Measurements from ENCODE around the gene PRMT2. TPM values are rescaled to one million over a fixed set of nuclear protein-coding genes. Genes with fewer than 3 reads are reported as not detected.

Gene PRMT2
- total RNA-seq = 10 to 100 TPM; 54.6 to 58.6 TPM

GRCh38 chr21:46635324-46636180 lies at the start of gene PRMT2:
TSS of gene PRMT2 (plus strand) at chr21:46635674. CDS start at chr21:46636952, 1,278 bp downstream.
- ChIA-PET CTCF (interaction anchor here (0.8 kb wide), 1 partner anchor 9 kb away, joined by 3 read pairs; no protein-coding TSS in a partner anchor), POLR2A (interaction anchor here (0.6 to 1.6 kb wide), 7 partner anchors 11 to 209 kb away, joined by 3 to 7 read pairs (median 4); partner anchors contain the start of gene DIP2A)

DNA sequence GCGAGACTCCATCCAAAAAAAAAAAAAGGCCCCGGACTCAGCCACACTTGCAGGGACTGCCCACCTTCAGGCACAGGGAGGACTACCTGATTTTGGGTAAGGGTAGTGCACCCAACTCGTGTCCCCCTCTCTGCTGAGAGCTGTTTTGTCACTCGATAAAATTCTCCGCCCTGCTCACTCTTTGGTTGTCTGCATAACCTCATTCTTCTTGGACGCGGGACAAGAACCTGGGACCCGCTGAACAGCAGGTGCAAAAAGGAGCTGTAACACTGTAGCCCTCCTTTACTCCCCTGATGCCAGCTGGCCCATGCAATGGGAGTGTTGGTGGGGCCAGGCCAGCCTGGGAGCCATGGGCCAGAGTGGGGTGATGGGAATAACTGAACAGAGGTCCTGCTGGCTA lies 41.2 kb upstream of the PRMT2 start:
- ChIA-PET CTCF (no interaction called here), POLR2A (no interaction called here)

GRCh38 chr21:46596201-46596600 lies 39.3 kb upstream of the PRMT2 start:
- CTCF ChIA-PET = no interaction called here
- POLR2A ChIA-PET = interaction anchor here (0.6 kb wide), 1 partner anchor 140 kb away, joined by 3 read pairs; no protein-coding TSS in a partner anchor

GRCh38 chr21:46597031-46597430 lies 38.4 kb upstream of the PRMT2 start:
- POLR2A ChIA-PET = interaction anchor here (0.6 kb wide), 1 partner anchor 141 kb away, joined by 3 read pairs; no protein-coding TSS in a partner anchor
- CTCF ChIA-PET = interaction anchor here (0.5 kb wide), 1 partner anchor 74 kb away, joined by 4 read pairs; no protein-coding TSS in a partner anchor

GRCh38 chr21:46597896-46598343 lies 37.6 kb upstream of the PRMT2 start:
- ChIA-PET CTCF (no interaction called here), POLR2A (no interaction called here)

DNA sequence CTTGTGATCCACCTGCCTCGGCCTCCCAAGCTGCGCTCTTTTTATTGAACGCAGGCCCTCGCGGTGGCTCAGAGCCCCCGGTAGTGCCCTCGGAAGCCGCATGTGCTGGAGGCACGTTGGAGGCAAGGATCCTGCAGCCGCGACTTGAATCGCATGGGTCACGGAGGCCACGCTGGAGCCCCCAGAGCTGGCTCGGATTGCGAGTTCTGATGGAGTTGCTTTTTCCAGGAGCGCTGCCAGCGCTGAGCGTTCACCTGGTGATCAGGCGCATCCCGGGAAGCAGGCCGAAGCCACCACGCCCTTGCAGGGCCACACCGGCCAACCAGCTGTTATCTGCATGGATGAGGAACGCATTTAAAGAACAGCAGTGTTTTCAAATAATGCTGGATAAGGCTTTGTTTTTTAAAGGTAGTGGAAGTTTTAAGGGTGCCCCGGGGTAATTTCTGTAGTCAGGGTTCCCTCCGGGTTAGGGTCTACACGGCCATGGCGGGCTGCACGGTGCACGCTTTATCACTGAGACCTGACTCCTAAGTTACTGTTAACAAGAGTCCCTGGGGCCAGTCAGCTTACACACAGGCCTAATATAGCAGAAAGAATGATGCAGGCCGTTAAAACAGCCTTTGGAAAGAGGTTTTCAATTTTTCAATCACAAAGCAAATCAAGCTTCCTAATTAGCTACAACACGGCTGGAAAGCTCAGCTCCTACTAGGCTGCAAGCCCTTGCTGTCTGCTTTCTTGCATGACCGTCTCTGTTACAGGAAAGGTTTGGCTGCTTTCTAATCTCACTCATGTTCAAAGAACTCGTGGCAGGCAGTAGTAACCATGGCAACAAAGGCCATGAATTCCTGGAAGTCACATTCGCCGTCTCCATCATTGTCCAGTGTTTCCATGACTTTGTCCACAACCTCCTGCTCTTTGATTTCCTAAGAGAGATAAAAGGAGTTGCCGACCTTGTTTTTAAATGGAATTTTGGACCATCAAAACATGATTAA lies 36.6 kb upstream of the PRMT2 start:
- CTCF ChIA-PET = no interaction called here
- POLR2A ChIA-PET = no interaction called here

DNA sequence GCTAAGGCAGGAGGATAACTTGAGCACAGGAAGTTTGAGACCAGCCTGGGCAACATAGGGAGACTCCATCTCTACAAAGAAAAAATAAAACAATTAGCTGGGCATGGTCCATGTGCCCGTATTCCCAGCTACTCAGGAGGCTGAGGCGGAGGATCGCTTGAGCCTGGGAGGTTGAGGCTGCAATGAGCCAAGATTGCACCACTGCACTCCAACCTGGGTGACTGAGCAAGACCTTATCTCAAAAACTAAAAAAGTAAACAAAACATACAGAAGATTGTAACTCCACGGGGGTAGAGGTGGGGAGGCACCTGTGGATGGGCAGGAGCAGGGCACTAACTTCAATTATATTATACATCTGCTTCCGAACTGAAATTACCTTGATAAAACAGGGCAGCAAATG lies 35.2 kb upstream of the PRMT2 start:
- ChIA-PET CTCF (interaction anchor here (1.0 kb wide), 1 partner anchor 21 kb away, joined by 3 read pairs; no protein-coding TSS in a partner anchor), POLR2A (no interaction called here)

- CTCF ChIA-PET = interaction anchor here (1.0 kb wide), 1 partner anchor 21 kb away, joined by 3 read pairs; no protein-coding TSS in a partner anchor
- POLR2A ChIA-PET = no interaction called here
These were observed 34.5 kb upstream of the PRMT2 start for GRCh38 chr21:46600978-46601377.

- ChIA-PET POLR2A (no interaction called here), CTCF (no interaction called here)
These were observed 32.2 kb upstream of the PRMT2 start for GRCh38 chr21:46603228-46603627.

- ChIA-PET CTCF (no interaction called here), POLR2A (no interaction called here)
These were observed 31.0 kb upstream of the PRMT2 start for GRCh38 chr21:46604329-46604974.

DNA sequence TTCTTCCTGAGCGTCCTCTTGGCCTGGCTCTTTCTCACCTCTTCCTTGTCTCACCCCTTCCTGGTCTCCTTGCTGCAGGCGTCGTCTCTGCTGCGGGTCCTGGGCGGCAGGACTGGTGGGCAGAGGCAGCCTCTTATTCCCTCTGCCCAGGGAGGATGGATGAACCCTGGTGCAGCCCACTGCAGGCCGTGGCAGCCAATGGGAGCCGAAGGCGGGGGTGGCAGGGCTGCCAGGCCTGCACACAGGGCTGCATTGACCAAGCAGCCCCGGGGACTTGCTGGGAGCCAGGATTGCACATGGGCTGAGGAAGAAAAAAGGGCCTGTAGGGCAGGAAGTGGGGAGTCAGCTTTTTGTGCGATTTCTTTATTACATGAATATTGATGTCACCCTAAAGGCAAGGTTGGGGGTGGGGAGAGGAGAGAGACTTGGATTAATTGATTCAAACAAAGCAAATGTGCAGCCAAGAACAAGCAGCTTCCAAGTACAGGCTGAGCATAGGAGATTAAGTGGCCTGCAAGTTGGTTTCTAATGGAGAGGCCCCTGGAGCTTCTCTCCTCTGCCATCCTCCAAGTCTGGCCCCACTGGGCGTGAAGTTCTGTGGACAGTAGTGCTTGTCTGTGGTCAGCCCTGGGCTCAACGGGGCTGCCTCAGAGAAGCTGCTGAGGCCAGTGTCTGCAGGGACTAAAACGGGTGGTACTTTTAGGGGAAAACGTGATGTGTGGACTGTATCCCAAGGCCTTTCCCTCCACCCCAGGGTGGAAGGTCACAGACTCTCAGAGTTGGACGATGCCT lies 30.3 kb upstream of the PRMT2 start, which contains the start of gene S100B:
Gene S100B (minus strand): TSS at position 108 of the 792 bp plus-strand sequence. CDS start 2,667 bp downstream, outside the sequence.
- POLR2A ChIA-PET = no interaction called here
- CTCF ChIA-PET = no interaction called here

DNA sequence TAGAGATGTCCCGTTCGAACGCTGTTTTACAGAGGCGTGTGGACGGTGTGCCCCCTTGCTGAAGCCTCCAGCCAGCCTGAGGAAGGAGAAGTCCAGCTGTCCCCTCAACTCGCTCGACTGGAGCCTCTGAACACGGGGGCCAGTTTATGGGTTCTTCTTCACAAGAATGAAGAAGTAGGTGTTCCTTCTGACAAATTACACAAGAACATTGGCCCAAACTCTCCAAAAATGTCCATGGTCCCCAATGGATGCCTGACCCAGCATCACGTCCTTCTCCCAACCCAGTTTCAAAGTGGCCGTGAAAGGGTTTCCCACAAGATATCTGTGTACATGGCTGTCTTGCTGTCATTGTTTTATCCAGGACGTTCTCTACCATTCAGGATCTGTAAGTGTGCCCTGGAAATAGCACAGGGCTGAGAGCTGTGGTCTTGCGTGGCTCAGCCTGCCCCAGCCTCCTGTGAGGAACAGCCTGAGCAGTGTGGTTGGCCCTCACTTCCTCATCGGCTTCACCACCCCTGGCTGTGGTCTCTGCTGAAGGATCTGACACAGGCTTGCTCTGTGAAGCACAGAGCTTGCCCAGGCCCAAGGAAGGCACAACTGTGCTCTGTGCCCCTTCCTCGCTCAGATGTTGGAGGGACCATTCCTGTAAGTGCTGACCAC lies 29.6 kb upstream of the PRMT2 start:
- ChIA-PET CTCF (no interaction called here), POLR2A (no interaction called here)

DNA sequence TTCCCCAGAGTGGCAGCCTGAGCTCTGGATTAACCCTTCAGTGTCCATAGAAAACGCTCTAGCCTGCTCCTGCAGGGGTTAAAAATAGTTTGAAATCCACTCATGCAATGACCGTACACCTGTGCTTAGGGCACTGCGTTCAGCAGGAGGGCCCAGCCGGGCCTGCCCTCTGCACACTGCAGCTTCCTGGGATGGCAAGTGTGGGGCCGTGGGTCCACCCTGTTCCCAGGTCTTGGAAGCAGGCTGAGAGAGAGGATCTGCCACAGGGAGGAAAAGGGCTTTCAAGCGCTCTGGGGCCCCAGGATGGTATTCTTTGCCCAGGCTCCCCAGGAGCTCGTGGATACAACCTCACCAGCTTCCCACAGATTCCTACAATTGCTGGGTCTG lies 29.1 kb upstream of the PRMT2 start:
- ChIA-PET POLR2A (no interaction called here), CTCF (no interaction called here)

GRCh38 chr21:46607636-46608035 lies 27.8 kb upstream of the PRMT2 start:
- CTCF ChIA-PET = no interaction called here
- POLR2A ChIA-PET = interaction anchor here (0.5 kb wide), 1 partner anchor 48 kb away, joined by 4 read pairs; no protein-coding TSS in a partner anchor

DNA sequence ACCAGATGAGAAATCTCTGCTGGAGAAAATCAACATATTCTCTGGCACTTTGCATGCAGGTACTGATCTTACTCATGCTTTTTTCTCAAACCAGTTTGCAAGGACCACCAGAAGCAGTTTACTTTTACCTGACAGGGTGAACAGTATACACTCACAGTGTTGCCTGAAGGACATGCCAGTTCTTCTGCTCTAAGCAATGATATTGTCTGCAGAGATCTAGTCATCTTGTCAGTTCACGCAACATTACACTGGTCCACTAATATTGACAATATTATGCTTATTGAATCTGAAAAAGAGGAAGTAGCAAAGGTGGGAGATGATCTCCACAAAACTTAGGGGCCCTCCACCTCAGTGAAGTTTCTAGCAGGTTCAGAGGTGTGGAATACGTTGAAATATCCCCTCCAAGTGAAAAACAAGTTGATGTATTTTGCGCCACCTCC lies 26.8 kb upstream of the PRMT2 start:
- CTCF ChIA-PET = interaction anchor here (1.4 kb wide), 1 partner anchor 57 kb away, joined by 3 read pairs; no protein-coding TSS in a partner anchor

DNA sequence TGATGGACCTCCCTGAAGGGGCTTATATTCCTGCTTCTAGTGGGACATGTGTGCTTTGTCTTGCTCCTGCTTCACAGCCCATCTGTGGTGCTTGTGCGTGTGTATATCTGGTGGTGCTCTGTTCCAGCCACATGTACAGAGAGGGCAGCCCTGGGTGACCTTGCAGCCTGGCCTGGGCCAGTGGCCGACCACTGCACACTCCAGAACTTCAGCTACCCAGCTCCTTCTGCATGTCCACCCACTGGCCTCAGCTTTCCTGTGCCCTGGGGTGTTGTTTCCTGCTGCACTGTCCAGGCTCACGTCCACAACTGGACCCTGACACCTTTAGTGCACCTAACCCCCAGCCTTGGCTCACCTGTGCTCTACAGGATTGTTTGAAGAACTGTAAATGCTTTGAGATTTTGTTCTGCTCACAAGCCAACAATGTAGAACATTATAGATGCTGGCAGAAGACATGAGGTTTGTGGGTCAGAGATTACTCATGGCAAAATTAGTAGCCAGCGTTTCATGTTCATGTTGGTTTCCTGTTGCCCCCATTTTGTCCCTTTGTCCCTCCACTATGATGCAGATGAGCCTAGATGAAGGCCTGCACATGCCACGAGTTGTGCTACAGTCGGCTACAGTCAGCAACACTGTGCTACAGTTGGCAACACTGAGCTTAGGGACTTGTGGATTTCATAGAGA lies 25.3 kb upstream of the PRMT2 start:
- CTCF ChIA-PET = no interaction called here

More for the DNA sequence above, 26.8 kb upstream of the PRMT2 start:
- POLR2A ChIA-PET = no interaction called here

DNA sequence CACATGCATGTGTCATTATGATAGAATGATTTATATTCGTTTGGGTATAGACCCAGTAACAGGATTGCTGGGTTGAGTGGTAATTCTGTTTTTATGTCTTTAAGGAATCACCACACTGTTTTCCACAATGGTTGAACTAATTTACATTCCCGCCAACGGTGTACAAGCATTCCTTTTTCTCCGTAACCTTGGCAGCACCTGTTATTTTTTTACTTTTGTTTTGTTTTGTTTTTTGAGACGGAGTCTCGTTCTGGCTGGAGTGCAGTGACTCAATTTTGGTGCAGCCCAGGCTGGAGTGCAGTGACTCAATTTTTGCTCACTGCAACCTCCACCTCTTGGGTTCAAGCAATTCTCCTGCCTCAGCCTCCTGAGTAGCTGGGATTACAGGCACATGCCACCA lies 22.1 kb upstream of the PRMT2 start:
- ChIA-PET POLR2A (no interaction called here), CTCF (no interaction called here)

More for the DNA sequence above, 25.3 kb upstream of the PRMT2 start:
- POLR2A ChIA-PET = no interaction called here
